ENCODE data around the gene RC3H2.

DNA sequence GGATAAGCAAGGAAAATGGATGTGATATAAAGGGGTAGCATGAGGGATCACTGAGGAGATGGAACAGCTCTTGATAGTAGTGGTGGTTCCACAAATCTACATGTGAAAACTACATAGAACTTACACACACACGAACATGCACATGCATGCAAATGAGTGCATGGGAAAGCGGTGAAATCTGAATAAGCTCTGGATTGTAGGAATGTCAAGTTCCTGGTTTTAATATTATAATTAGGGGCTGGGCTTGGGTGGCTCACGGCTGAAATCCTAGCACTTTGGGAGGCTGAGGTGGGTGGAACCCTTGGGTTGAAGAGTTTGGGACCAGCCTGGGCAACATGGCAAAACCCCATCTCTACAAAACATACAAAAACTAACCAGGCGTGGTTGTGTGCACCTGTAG, 63.7 kb downstream of the RC3H2 start:
- TF ChIP-seq POLR2A (IDR thresholded peaks at IDR 0.05; ENCODE audit: low read length), result no peak
- no peak for TF ChIP-seq GATA1 (IDR thresholded peaks at IDR 0.05; ENCODE audit: low read depth, low read length)
